Heart left ventricle (tissue), 16 donors: Measurements from ENCODE around the gene TRAK1. TPM values are rescaled to one million over a fixed set of nuclear protein-coding genes. Genes with fewer than 3 reads are reported as not detected.

Experiments
- ATAC-seq, 4 donors: fragments of 200-7000 bp; cut with Tn5 transposase; one replicate each; pipeline ENCODE4 v1.9.1; 2020 to 2022; ENCODE audit warnings: moderate library complexity in 4 of 4, mild to moderate bottlenecking in 3 of 4, moderate number of reproducible peaks in 1 of 4
- DNase-seq, 5 donors: peaks; one replicate each; pipeline ENCODE4 v3.0.0-alpha.2; 2020
- H3K27ac ChIP-seq, 12 donors: fragments of 200-600 bp; sonication (generic) in 4 of 12; one replicate each; pipeline versions ENCODE4 v1.5.0 to v1.8.0; 2016 to 2022; ENCODE audit warnings: mild to moderate bottlenecking in 2 of 12
- H3K27me3 ChIP-seq, 9 donors: fragments of 200-600 bp; sonication (generic) in 2 of 9; one replicate each; pipeline versions ENCODE4 v1.5.1 to v1.8.0; 2016 to 2022; ENCODE audit warnings: mild to moderate bottlenecking in 3 of 9
- H3K36me3 ChIP-seq, 9 donors: fragments of 200-600 bp; sonication (generic) in 2 of 9; one replicate each; pipeline versions ENCODE4 v1.5.0 to v1.8.0; 2018 to 2022; ENCODE audit warnings: mild to moderate bottlenecking in 2 of 9
- H3K4me1 ChIP-seq, 12 donors: fragments of 200-600 bp; sonication (generic) in 4 of 12; one replicate each; pipeline versions ENCODE4 v1.5.0 to v1.8.0; 2016 to 2022; ENCODE audit warnings: mild to moderate bottlenecking in 3 of 12
- H3K4me3 ChIP-seq, 12 donors: fragments of 200-600 bp; sonication (generic) in 4 of 12; one replicate each; pipeline versions ENCODE4 v1.5.0 to v1.8.0; 2017 to 2022; ENCODE audit warnings: mild to moderate bottlenecking in 9 of 12, moderate library complexity in 4 of 12
- H3K9me3 ChIP-seq, 12 donors: fragments of 200-600 bp; sonication (generic) in 4 of 12; one replicate each; pipeline versions ENCODE4 v1.5.0 to v1.8.0; 2016 to 2022; ENCODE audit warnings: mild to moderate bottlenecking in 1 of 12
- CTCF ChIP-seq, 12 donors: fragments of 200-600 bp; sonication (generic) in 4 of 12; IDR thresholded peaks; one replicate each; pipeline versions ENCODE4 v1.5.0 to v1.8.0; 2018 to 2022; ENCODE audit warnings: antibody characterized with exemption in 12 of 12, mild to moderate bottlenecking in 5 of 12
- POLR2A ChIP-seq, 2 donors: fragments of 450-650 bp; IDR thresholded peaks; one replicate each; pipeline ENCODE4 v1.6.1; 2017; ENCODE audit warnings: antibody characterized with exemption in 2 of 2, mild to moderate bottlenecking in 2 of 2, moderate library complexity in 2 of 2
- WGBS, 4 donors: extraction: QIAGEN DNeasy Blood & Tissue Kit in 2 of 4; methylation state at CpG; one replicate each; pipeline versions ENCODE4 v1.1.5 to v1.1.7; 2013 to 2018; 5-methylcytosine and 5-hydroxymethylcytosine counted together
- intact Hi-C, 10 donors: fragments of 100-400 bp; cut with DNase I; formaldehyde crosslinking; loops; one replicate each; pipeline versions ENCODE4 v1.11.1 to v1.14.2; 2022
- polyA plus RNA-seq, 2 donors: library from polyadenylated mRNA; stranded (reverse); fragments of 200-250 nt; gene quantifications; one replicate each; pipeline ENCODE4 v1.2.3, GENCODE V29; 2013
- total RNA-seq, 9 donors: library from RNA; depleted of rRNA in 2 of 9; stranded (reverse); fragments of >200 nt in 2 of 9; fragmentation: NEBNext Ultra II Directional in 3 of 9; extraction: Animal tissue kit (Norgen Biotek cat#: 25700) in 3 of 9; gene quantifications; one replicate each; pipeline versions ENCODE4 v1.1.0 to v1.2.4, GENCODE V29; 2016 to 2023
- donor health status: ischemic (EF 13 %, LVEDD 7.1; RV severe dilation, severe dysfunction).
- donor health status: healthy with polysubstance abuse.
- donor health status: DM: no; HTN: yes; CAD: no.
- donor health status: DM: no; HTN: no; CAD: no.
- donor health status: ischemic (EF 25% LVEDD 6.9; RV normal size, moderate dysfunction).
- donor health status: ischemic (EF 25% LVEDD 5.7; RV mildly dilated, moderate dysfunction).
- donor health status: healthy.
- donor health status: DM: yes; HTN: yes; CAD: no.
- donor health status: ischemic (EF 35%, LVEDD 5.7; RV mildly dilated, moderate dysfunction).
- donor health status: nonischemic (EF 11% LVEDD 7.7; RV severe dilation, severe dysfunction).
- donor health status: DM: yes; HTN: yes; CAD: no.
- donor health status: PGD.
- donor health status: ischemic (EF 29% LVEDD 5.4; RV normal size, mild dysfunction).
- donor health status: nonischemic (EF 23%, LVEDD 6.1; RV moderate dilation, normal function).

Gene TRAK1
- total and polyA plus RNA-seq, 11 donors, result 53.3 to 364 (median 250) TPM

GRCh38 chr3:42095540-42095939 lies 4.4 kb downstream of the TRAK1 start:
- Histone ChIP-seq H3K36me3 (peaks cover 0 to 9% (median 0%) of the 10 kb centered on the region in 9 donors), H3K27me3 (no peaks in the 10 kb centered on the region), H3K4me3 (no peak overlapping the region), H3K27ac (peak overlapping the region in 2 of 12 donors; percentile 20 to 30), H3K4me1 (peaks cover 23 to 90% (median 58%) of the 10 kb centered on the region in 12 donors), H3K9me3 (peaks cover 0 to 7% (median 0%) of the 10 kb centered on the region in 12 donors)
- no peak for TF ChIP-seq POLR2A (IDR thresholded peaks at IDR 0.05)
- TF ChIP-seq CTCF (IDR thresholded peaks at IDR 0.05), result no peak
- WGBS, 4 donors, result 88 to 92% (median 91%) methylated on average over 2 of the region's 2 CpGs
- DNase-seq (no peak), ATAC-seq (no peak)
- intact Hi-C loops, result loop anchor here in 6 of 10 donors (5.0 kb wide), 4 partner anchors 33 to 198 kb away; partner anchors contain the start of gene ULK4 (in 3 of the 6)

- no peak for TF ChIP-seq POLR2A (IDR thresholded peaks at IDR 0.05)
- TF ChIP-seq CTCF (IDR thresholded peaks at IDR 0.05), result no peak
- Histone ChIP-seq H3K4me1 (peaks cover 23 to 92% (median 63%) of the 10 kb centered on the region in 12 donors), H3K36me3 (peaks cover 0 to 9% (median 0%) of the 10 kb centered on the region in 9 donors), H3K27ac (peak overlapping the region in 8 of 12 donors; percentile 11 to 71 (median 53)), H3K4me3 (no peak overlapping the region), H3K9me3 (peaks cover 0 to 4% (median 0%) of the 10 kb centered on the region in 12 donors), H3K27me3 (no peaks in the 10 kb centered on the region)
- DNase-seq (peak in 1 of 5 donors; percentile 7), ATAC-seq (no peak)
- WGBS, 4 donors, result 13 to 23% (median 21%) methylated on average over 8 of the region's 8 CpGs
- intact Hi-C loops, result loop anchor here in 6 of 10 donors (5.0 kb wide), 4 partner anchors 35 to 200 kb away; partner anchors contain the start of gene ULK4 (in 3 of the 6)
These were observed 5.8 kb downstream of the TRAK1 start for GRCh38 chr3:42096796-42097565.

- no peak for ATAC-seq
- DNase-seq, result no peak
These were observed 6.4 kb downstream of the TRAK1 start for GRCh38 chr3:42097566-42097946.

More at GRCh38 chr3:42097566-42097946, 6.4 kb downstream of the TRAK1 start:
- intact Hi-C loops, result loop anchor here in 6 of 10 donors (5.0 kb wide), 4 partner anchors 35 to 200 kb away; partner anchors contain the start of gene ULK4 (in 3 of the 6)
- TF ChIP-seq POLR2A (IDR thresholded peaks at IDR 0.05) (no peak), CTCF (IDR thresholded peaks at IDR 0.05) (peak in 5 of 12 donors; percentile 20 to 40 (median 26))
- H3K9me3 ChIP-seq, result no peaks in the 10 kb centered on the region
- H3K27ac ChIP-seq, result peak overlapping the region in 10 of 12 donors; percentile 7 to 71 (median 58)
- no peaks in the 10 kb centered on the region for H3K27me3 ChIP-seq
- 39 to 59% (median 54%) methylated on average over 3 of the region's 3 CpGs for WGBS, 4 donors
- peaks cover 0 to 9% (median 0%) of the 10 kb centered on the region in 9 donors for H3K36me3 ChIP-seq
- no peak overlapping the region for H3K4me3 ChIP-seq
- peaks cover 23 to 93% (median 67%) of the 10 kb centered on the region in 12 donors for H3K4me1 ChIP-seq
